Brain microvascular endothelial cell (primary cell): ENCODE results near the gene E2F2.

ENCODE experiments used
- DNase-seq: peaks from one replicate; pipeline ENCODE4 v3.0.0-alpha.2; 2020
- H3K27ac ChIP-seq: fragments of 250-450 bp; sonication (Bioruptor Pico); 2 replicates; pipeline ENCODE4 v1.5.1; 2020; ENCODE audit warnings: mild to moderate bottlenecking, moderate library complexity
- H3K27me3 ChIP-seq: fragments of 250-450 bp; sonication (Bioruptor Pico); replicated peaks from 2 replicates; pipeline ENCODE4 v1.5.1; 2020; ENCODE audit warnings: mild to moderate bottlenecking
- H3K36me3 ChIP-seq: fragments of 250-450 bp; sonication (Bioruptor Pico); replicated peaks from 2 replicates; pipeline ENCODE4 v1.5.1; 2020; ENCODE audit warnings: mild to moderate bottlenecking
- H3K4me3 ChIP-seq: 2 replicates; pipeline ENCODE4 v1.5.1; 2011; ENCODE audit warnings: low read depth, mild to moderate bottlenecking, control low read depth, low read length, moderate library complexity
- CTCF ChIP-seq: IDR thresholded peaks from 2 replicates; pipeline ENCODE4 v1.5.1; 2011; ENCODE audit warnings: low read depth, mild to moderate bottlenecking, moderate library complexity, low read length, control low read depth, inconsistent platforms; ENCODE audit errors: missing control alignments
- in situ Hi-C: cut with HindIII; loops from 2 replicates; pipeline ENCODE4 v1.10.0; 2017; ENCODE audit warnings: low sequenced_read_pairs, low pct_ligation_motif_present

E2F2 gene

DNA sequence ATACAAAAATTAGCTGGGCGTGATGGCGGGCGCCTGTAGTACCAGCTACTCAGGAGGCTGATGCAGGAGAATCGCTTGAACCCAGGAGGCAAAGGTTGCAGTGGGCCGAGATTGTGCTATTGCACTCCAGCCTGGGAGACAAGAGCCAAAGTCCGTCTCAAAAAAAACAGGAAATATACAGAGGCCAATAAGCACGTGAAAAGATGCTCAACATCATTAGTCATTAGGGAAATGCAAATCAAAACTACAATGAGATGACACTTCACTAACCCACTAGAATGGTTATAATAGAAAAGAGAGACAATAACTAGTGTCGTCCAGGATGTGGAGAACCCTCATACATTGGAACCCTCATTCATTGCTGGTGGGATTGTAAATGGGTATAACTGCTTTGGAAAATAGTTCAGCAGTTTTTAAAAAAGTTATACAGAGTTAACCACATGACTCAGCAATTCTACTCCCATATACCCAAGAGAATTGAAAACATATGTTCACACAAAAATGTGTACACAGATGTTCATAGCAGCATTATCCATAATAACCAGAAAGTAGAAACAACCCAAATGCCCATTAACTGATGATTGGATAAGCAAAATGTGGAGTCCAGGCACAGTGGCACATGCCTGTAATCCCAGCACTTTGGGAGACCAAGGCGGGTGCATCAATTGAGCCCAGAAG, 6.4 kb upstream of the E2F2 start:
- Histone ChIP-seq H3K36me3 (no peaks in the 10 kb centered on the region), H3K4me3 (no peak overlapping the region), H3K27ac (no peak overlapping the region), H3K27me3 (no peaks in the 10 kb centered on the region)
- in situ Hi-C loops, result no loop called here
- no peak for DNase-seq
- TF ChIP-seq CTCF, result no peak

- no peak overlapping the region for H3K27ac ChIP-seq
- H3K36me3 ChIP-seq, result no peaks in the 10 kb centered on the region
- no peaks in the 10 kb centered on the region for H3K27me3 ChIP-seq
- no peak for DNase-seq
- no peak overlapping the region for H3K4me3 ChIP-seq
- TF ChIP-seq CTCF, result no peak
- in situ Hi-C loops, result no loop called here
Measured at GRCh38 chr1:23533246-23534023, 2.4 kb upstream of the E2F2 start.

GRCh38 chr1:23531562-23532094, 595 bp upstream of the E2F2 start:
- no peaks in the 10 kb centered on the region for H3K27me3 ChIP-seq
- no peak for DNase-seq
- H3K27ac ChIP-seq, result no peak overlapping the region
- in situ Hi-C loops, result no loop called here
- no peaks in the 10 kb centered on the region for H3K36me3 ChIP-seq
- H3K4me3 ChIP-seq, result peak overlapping the region; percentile 40
- no peak for TF ChIP-seq CTCF

DNA sequence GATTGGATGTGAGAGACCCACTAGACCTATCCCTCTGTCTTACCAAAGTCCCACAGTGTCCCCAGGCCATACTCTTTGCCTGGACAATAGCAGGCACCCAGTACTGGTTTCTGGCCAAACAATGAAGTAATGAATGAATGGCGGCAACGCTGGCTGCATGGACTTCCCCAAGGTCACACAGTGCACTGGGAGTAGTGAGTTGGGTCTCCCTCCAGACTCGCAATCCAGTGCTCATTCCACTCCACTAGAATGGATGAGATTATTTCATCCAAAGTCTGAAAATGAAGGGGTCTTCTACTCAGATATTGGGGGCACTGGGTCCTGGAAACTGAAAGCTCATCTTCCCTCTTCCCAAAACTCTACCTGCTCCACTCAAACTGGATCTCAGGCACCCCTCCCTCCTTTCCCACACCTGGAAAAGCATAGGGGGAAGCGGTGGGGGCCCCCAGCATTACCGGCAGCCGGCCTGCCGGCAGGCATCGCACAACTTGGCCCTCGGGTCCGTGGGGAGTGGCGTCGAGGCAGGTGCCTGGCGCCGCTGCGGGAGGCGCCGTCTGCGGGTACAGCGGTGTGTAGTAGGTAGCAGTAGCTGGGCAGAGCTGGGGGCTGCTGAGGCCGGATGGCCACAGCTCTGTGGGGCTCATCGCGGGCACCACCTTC, 816 bp downstream of the E2F2 start:
- peak overlapping the region; percentile 57 for H3K4me3 ChIP-seq
- no peak overlapping the region for H3K27ac ChIP-seq
- H3K27me3 ChIP-seq, result no peaks in the 10 kb centered on the region
- in situ Hi-C loops, result no loop called here
- no peak for TF ChIP-seq CTCF
- no peak for DNase-seq
- no peaks in the 10 kb centered on the region for H3K36me3 ChIP-seq

GRCh38 chr1:23529146-23530086, 1.6 kb downstream of the E2F2 start:
- TF ChIP-seq CTCF, result no peak
- H3K27ac ChIP-seq, result no peak overlapping the region
- no peak for DNase-seq
- in situ Hi-C loops, result no loop called here
- H3K4me3 ChIP-seq, result no peak overlapping the region
- no peaks in the 10 kb centered on the region for H3K27me3 ChIP-seq
- no peaks in the 10 kb centered on the region for H3K36me3 ChIP-seq
